ENCODE results near the gene SIVA1. TPM values are rescaled to one million over a fixed set of nuclear protein-coding genes. Genes with fewer than 3 reads are reported as not detected.

Gene SIVA1
- total RNA-seq, 4 donors from 2014 or later = 149 to 282 (median 201) TPM

DNA sequence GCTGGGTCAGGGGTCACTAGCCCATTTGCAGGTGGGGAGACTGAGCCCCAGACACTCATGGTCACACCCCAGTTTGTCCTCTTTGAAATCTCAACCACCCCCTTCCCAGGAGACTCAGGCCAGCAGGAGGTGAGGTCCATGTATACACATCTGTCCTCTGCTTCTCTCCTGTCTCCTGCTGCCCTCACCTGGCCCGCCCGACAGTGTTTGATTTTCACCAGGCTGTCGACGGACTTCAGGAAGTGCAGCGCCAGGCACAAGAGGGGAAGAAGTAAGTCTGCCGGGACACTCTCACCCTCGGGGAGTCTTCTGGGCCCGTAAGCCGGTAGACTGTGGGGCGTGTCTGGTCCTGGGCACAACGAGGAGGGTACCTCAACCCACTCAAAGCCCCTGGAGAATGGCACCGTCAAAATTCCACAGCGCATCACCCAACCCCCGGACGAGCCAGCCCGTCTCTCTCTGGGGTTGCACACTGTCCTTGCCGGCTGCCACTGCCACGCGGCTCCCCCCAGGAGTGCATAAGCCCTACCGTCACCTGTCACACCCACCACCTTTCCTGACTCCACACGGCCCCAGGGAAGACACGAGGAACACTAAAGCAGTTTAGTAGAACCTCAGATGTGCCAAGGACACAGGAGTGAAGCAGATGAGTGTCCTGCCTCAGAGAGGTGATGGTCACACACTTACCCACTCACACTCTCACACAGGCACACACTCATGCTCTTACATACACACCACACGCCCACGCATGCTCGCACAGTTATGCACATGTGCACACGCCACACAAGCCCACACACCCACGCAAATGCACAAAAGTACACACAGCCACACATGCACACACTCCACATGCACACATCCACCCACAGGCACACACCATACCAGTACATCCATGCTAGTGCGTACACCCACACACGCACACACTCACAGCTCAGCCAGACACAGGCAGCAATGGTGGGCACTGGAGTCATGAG is 13.1 kb upstream of the SIVA1 start:
- TF ChIP-seq CTCF (IDR thresholded peaks at IDR 0.05) = no peak
- TF ChIP-seq POLR2A (IDR thresholded peaks at IDR 0.05) = no peak
- no peak overlapping the region for H3K4me3 ChIP-seq
- DNase-seq = no peak
- peaks cover 0 to 37% (median 0%) of the 10 kb centered on the region in 3 donors for H3K36me3 ChIP-seq
- peaks cover 14 to 31% (median 24%) of the 10 kb centered on the region in 3 donors for H3K4me1 ChIP-seq
- WGBS, 2 donors = 82 to 90% methylated on average over 17 to 21 of the region's 29 CpGs
- H3K27me3 ChIP-seq = no peaks in the 10 kb centered on the region
- H3K9me3 ChIP-seq = no peaks in the 10 kb centered on the region
- no peak overlapping the region for H3K27ac ChIP-seq
- intact Hi-C loops (cut with DNase I) = no loop called here

DNA sequence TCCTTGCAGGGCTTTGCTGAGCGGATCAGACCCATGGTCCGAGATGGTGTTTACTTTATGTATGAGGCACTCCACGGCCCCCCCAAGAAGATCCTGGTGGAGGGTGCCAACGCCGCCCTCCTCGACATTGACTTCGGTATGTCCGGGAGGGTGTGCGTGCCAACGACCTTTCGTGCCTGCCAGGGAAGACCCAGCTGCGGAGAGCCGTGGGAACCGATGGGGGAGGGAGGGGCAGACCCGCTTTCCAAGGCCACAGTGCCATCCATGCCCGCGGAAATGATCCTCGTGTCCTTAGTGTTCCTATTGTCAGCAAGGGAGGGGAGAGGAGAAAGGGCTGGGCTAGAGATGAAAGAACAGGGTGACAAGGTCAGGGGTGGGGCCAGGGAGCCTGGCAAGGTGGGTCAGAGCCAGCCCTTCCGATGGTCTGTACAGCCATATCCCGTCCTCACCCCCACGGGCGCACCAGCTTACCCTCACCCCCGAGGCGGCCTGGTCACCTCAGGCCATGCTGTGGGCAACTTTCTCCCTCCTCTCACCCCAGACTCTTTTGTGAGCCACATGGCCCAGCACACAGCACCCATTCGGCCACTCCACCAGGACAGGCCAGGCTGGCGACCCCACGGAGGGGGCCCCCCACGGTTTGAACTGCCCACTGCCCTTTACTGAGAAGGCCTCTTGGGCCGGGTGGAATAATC is 11.7 kb upstream of the SIVA1 start:
- 89 to 91% methylated on average over 13 of the region's 29 CpGs for WGBS, 2 donors
- no peak overlapping the region for H3K27ac ChIP-seq
- peaks cover 0 to 37% (median 0%) of the 10 kb centered on the region in 3 donors for H3K36me3 ChIP-seq
- no peaks in the 10 kb centered on the region for H3K27me3 ChIP-seq
- no peak for TF ChIP-seq POLR2A (IDR thresholded peaks at IDR 0.05)
- TF ChIP-seq CTCF (IDR thresholded peaks at IDR 0.05) = no peak
- DNase-seq = no peak
- no peaks in the 10 kb centered on the region for H3K9me3 ChIP-seq
- peaks cover 7 to 27% (median 19%) of the 10 kb centered on the region in 3 donors for H3K4me1 ChIP-seq
- no peak overlapping the region for H3K4me3 ChIP-seq
- intact Hi-C loops (cut with DNase I) = no loop called here

- Histone ChIP-seq H3K27ac (no peak overlapping the region), H3K27me3 (no peaks in the 10 kb centered on the region), H3K4me1 (peaks cover 8 to 27% (median 18%) of the 10 kb centered on the region in 3 donors), H3K4me3 (no peak overlapping the region), H3K36me3 (peaks cover 0 to 37% (median 0%) of the 10 kb centered on the region in 3 donors), H3K9me3 (no peaks in the 10 kb centered on the region)
- DNase-seq = no peak
- WGBS, 2 donors = 20% methylated on average over 1 of the region's 23 CpGs; no CpG with 5 or more reads in 1 of the 2 donors
- TF ChIP-seq CTCF (IDR thresholded peaks at IDR 0.05) = no peak
- no peak for TF ChIP-seq POLR2A (IDR thresholded peaks at IDR 0.05)
- intact Hi-C loops (cut with DNase I) = no loop called here
These were observed 11.1 kb upstream of the SIVA1 start for GRCh38 chr14:104741803-104742251.

DNA sequence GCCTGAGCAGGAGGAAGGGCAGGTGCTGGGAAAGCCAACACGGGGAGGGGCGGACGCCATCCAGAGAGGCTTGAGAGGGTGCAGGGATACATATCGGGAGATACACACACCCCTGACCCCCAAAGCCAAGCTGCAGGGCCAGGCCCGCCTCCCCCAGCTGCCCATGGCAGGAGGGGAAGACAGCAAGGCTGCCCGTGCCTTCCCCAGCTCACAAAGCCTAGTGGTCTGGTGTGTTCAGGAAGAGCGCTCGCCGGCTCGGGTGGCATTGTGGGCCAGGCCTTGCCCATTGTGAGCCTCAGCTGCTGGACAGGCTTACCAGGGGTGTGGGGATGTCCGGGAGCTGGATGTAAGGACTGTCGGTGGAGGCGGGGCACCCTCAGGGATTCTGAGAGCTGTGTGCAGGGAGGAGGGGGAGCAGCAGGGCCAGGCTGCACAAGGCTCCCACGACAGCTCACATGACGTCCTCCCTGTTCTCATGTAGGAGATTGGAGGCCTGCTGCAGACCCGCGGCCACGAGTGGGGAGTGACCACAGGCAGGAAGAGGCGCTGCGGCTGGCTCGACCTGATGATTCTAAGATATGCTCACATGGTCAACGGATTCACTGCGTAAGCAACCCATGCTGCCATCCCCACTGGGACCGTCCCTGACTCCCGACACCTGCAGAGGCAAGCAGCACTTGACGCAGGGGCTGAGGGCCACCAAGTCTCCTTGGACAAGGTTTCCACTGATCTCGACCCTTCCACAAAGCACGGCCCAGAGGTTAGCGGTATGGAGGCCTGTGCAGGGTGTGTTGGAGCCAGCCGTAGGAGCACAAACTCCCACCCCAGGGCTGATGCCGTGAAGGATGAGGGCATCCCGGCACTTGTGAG is 10.1 kb upstream of the SIVA1 start:
- H3K4me1 ChIP-seq = peaks cover 17 to 27% (median 22%) of the 10 kb centered on the region in 3 donors
- H3K27me3 ChIP-seq = no peaks in the 10 kb centered on the region
- no peak overlapping the region for H3K27ac ChIP-seq
- peaks cover 0 to 37% (median 0%) of the 10 kb centered on the region in 3 donors for H3K36me3 ChIP-seq
- no peak overlapping the region for H3K4me3 ChIP-seq
- H3K9me3 ChIP-seq = no peaks in the 10 kb centered on the region
- intact Hi-C loops (cut with DNase I) = no loop called here
- 83 to 91% methylated on average over 4 to 9 of the region's 32 CpGs for WGBS, 2 donors
- no peak for DNase-seq
- TF ChIP-seq POLR2A (IDR thresholded peaks at IDR 0.05) = no peak
- TF ChIP-seq CTCF (IDR thresholded peaks at IDR 0.05) = no peak

All from esophagus squamous epithelium (tissue), 5 donors.